OCI-LY1 (cell line): Measurements from ENCODE around the gene SHROOM1.

Experiments used
- H2AFZ ChIP-seq: fragments of 200-600 bp; sonication (generic), shearing (Covaris generic); 2 replicates; pipeline ENCODE4 v1.6.0; 2014; ENCODE audit warnings: antibody characterized with exemption, mild to moderate bottlenecking, low read length
- H3F3A ChIP-seq: fragments of 200-600 bp; sonication (generic), shearing (Covaris generic); 2 replicates; pipeline ENCODE4 v1.6.0; 2014; ENCODE audit warnings: mild to moderate bottlenecking, antibody characterized with exemption, low read length, moderate library complexity; ENCODE audit not compliant: insufficient read depth
- H3K27ac ChIP-seq: fragments of 200-600 bp; sonication (generic); 2 replicates; pipeline ENCODE4 v1.5.1; 2014; ENCODE audit warnings: low read length, mixed run types, mild to moderate bottlenecking, low read depth; ENCODE audit not compliant: poor library complexity, severe bottlenecking
- H3K27me3 ChIP-seq: fragments of 200-600 bp; sonication (generic); 2 replicates; pipeline ENCODE4 v1.6.0; 2014; ENCODE audit warnings: antibody characterized with exemption, mild to moderate bottlenecking, low read length, moderate library complexity; ENCODE audit not compliant: insufficient read depth
- H3K36me3 ChIP-seq: fragments of 200-600 bp; sonication (generic); 2 replicates; pipeline ENCODE4 v1.6.1; 2014; ENCODE audit warnings: mild to moderate bottlenecking, antibody characterized with exemption, low read length, moderate library complexity, mixed read lengths; ENCODE audit not compliant: insufficient read depth
- H3K4me1 ChIP-seq: fragments of 200-600 bp; sonication (generic); 2 replicates; pipeline ENCODE4 v1.5.1; 2014; ENCODE audit warnings: mild to moderate bottlenecking, low read length, moderate library complexity; ENCODE audit not compliant: insufficient read depth, severe bottlenecking
- H3K4me2 ChIP-seq: fragments of 200-600 bp; sonication (generic), shearing (Covaris generic); 2 replicates; pipeline ENCODE4 v1.6.1; 2014; ENCODE audit warnings: low read length
- H3K4me3 ChIP-seq: fragments of 200-600 bp; sonication (generic); 2 replicates; pipeline ENCODE4 v1.5.1; 2014; ENCODE audit warnings: low read length, low read depth, mild to moderate bottlenecking, mixed read lengths; ENCODE audit not compliant: poor library complexity, severe bottlenecking
- H3K79me2 ChIP-seq: fragments of 200-600 bp; shearing (Covaris generic); 2 replicates; pipeline ENCODE4 v1.6.1; 2016; ENCODE audit warnings: mixed run types, low read length, mixed read lengths; ENCODE audit not compliant: insufficient read depth
- H3K9ac ChIP-seq: fragments of 200-600 bp; sonication (generic), shearing (Covaris generic); 2 replicates; pipeline ENCODE4 v1.6.1; 2014; ENCODE audit warnings: mild to moderate bottlenecking, low read length, mixed read lengths
- H3K9me2 ChIP-seq: fragments of 200-600 bp; sonication (generic), shearing (Covaris generic); 2 replicates; pipeline ENCODE4 v1.6.1; 2014; ENCODE audit warnings: low read depth, mild to moderate bottlenecking, low read length, mixed read lengths
- H3K9me3 ChIP-seq: fragments of 200-600 bp; shearing (Covaris generic); 2 replicates; pipeline ENCODE4 v1.6.1; 2014; ENCODE audit warnings: low read length, mixed read lengths
- H4K20me1 ChIP-seq: fragments of 200-600 bp; sonication (generic), shearing (Covaris generic); 2 replicates; pipeline ENCODE4 v1.6.0; 2016; ENCODE audit warnings: mild to moderate bottlenecking, low read length; ENCODE audit not compliant: insufficient read depth
- CTCF ChIP-seq: fragments of 200-600 bp; sonication (generic), shearing (Covaris generic); IDR thresholded peaks from 2 replicates; pipeline ENCODE4 v1.5.1; 2017; ENCODE audit warnings: mild to moderate bottlenecking, antibody characterized with exemption, low read length, moderate library complexity, mixed read lengths
- EZH2 ChIP-seq: fragments of 200-600 bp; sonication (generic), shearing (Covaris generic); IDR thresholded peaks from 2 replicates; pipeline ENCODE4 v1.8.0; 2017; ENCODE audit warnings: borderline replicate concordance, mixed run types, mild to moderate bottlenecking, antibody characterized with exemption, low read length, moderate library complexity, mixed read lengths

SHROOM1 gene

GRCh38 chr5:132834057-132834456 is 3.6 kb upstream of the SHROOM1 start:
- Histone ChIP-seq H3K9me2 (no peaks in the 10 kb centered on the region), H3K79me2 (no peaks in the 10 kb centered on the region), H3K27ac (no peak overlapping the region), H3K27me3 (no peaks in the 10 kb centered on the region), H3F3A (no peaks in the 10 kb centered on the region), H3K4me1 (peaks cover 5% of the 10 kb centered on the region), H3K4me2 (no peak overlapping the region), H3K9me3 (no peaks in the 10 kb centered on the region), H3K9ac (no peak overlapping the region), H4K20me1 (no peaks in the 10 kb centered on the region), H3K36me3 (no peaks in the 10 kb centered on the region), H3K4me3 (no peak overlapping the region), H2AFZ (no peak overlapping the region)
- TF ChIP-seq EZH2, result no peak
- no peak for TF ChIP-seq CTCF

DNA sequence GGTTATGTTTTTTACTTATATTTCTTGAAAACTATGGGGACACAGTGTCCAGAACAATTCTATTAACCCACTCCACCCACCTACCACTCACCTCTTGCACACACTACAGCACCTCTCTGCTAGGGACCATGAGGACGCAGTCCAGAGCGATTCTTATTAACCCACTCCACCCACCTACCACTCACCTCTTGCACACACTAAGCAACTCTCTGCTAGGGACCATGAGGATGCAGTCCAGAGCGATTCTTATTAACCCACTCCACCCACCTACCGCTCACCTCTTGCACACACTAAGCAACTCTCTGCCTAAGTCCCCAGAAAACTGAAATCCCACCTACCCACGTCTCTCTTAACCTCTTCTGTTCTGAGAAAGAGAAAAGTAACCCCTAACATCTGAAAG is 2.2 kb upstream of the SHROOM1 start:
- TF ChIP-seq EZH2, result no peak
- TF ChIP-seq CTCF, result no peak
- no peak overlapping the region for H2AFZ ChIP-seq
- no peak overlapping the region for H3K4me3 ChIP-seq
- H3K36me3 ChIP-seq, result no peaks in the 10 kb centered on the region
- H3K9me2 ChIP-seq, result no peaks in the 10 kb centered on the region
- H3K4me2 ChIP-seq, result no peak overlapping the region
- H3K9me3 ChIP-seq, result no peaks in the 10 kb centered on the region
- H3K9ac ChIP-seq, result no peak overlapping the region
- H3K27ac ChIP-seq, result no peak overlapping the region
- no peaks in the 10 kb centered on the region for H4K20me1 ChIP-seq
- peaks cover 5% of the 10 kb centered on the region for H3K4me1 ChIP-seq
- H3F3A ChIP-seq, result no peaks in the 10 kb centered on the region
- no peaks in the 10 kb centered on the region for H3K79me2 ChIP-seq
- H3K27me3 ChIP-seq, result no peaks in the 10 kb centered on the region

GRCh38 chr5:132831095-132831860 is 831 bp upstream of the SHROOM1 start:
- H2AFZ ChIP-seq, result no peak overlapping the region
- H4K20me1 ChIP-seq, result no peaks in the 10 kb centered on the region
- peaks cover 5% of the 10 kb centered on the region for H3K4me1 ChIP-seq
- peak overlapping the region; percentile 76 for H3K4me3 ChIP-seq
- peak overlapping the region; percentile 91 for H3K4me2 ChIP-seq
- no peaks in the 10 kb centered on the region for H3K36me3 ChIP-seq
- no peak overlapping the region for H3K27ac ChIP-seq
- H3K27me3 ChIP-seq, result no peaks in the 10 kb centered on the region
- no peaks in the 10 kb centered on the region for H3K9me3 ChIP-seq
- H3K9ac ChIP-seq, result peak overlapping the region; percentile 74; the same call in 1 of the 2 replicates
- no peaks in the 10 kb centered on the region for H3K9me2 ChIP-seq
- no peaks in the 10 kb centered on the region for H3F3A ChIP-seq
- H3K79me2 ChIP-seq, result no peaks in the 10 kb centered on the region
- TF ChIP-seq CTCF, result no peak
- TF ChIP-seq EZH2, result no peak
